Mucosa of descending colon (tissue), 3 donors: ENCODE data around the gene NRGN. TPM values are rescaled to one million over a fixed set of nuclear protein-coding genes. Genes with fewer than 3 reads are reported as not detected.

Source experiments
- ATAC-seq: fragments of 200-7000 bp; cut with Tn5 transposase; one replicate; pipeline ENCODE4 v1.9.1; 2020; ENCODE audit warnings: mild to moderate bottlenecking, moderate library complexity
- DNase-seq, 3 donors: peaks; one replicate each; pipeline ENCODE4 v3.0.0-alpha.2; 2020
- H3K36me3 ChIP-seq: fragments of 200-600 bp; one replicate; pipeline ENCODE4 v1.8.0; 2021; ENCODE audit warnings: low read depth, mild to moderate bottlenecking
- H3K4me1 ChIP-seq: fragments of 200-600 bp; one replicate; pipeline ENCODE4 v1.8.0; 2021; ENCODE audit warnings: low read depth, mild to moderate bottlenecking
- H3K4me3 ChIP-seq: fragments of 200-600 bp; one replicate; pipeline ENCODE4 v1.8.0; 2021; ENCODE audit warnings: mild to moderate bottlenecking
- H3K9me3 ChIP-seq: fragments of 200-600 bp; one replicate; pipeline ENCODE4 v1.8.0; 2021; ENCODE audit warnings: mild to moderate bottlenecking
- CTCF ChIP-seq: fragments of 200-600 bp; IDR thresholded peaks from one replicate; pipeline ENCODE4 v1.8.0; 2022; ENCODE audit warnings: antibody characterized with exemption, mild to moderate bottlenecking
- intact Hi-C, 2 donors: fragments of 100-400 bp; cut with DNase I in 1 of 2; cut with micrococcal nuclease in 1 of 2; formaldehyde crosslinking; loops; one replicate each; pipeline versions ENCODE4 v1.11.0 to v1.11.1; 2022; cut with DNase I, micrococcal nuclease
- total RNA-seq, 3 donors: library from RNA; stranded (reverse); fragmentation: NEBNext Ultra II Directional in 2 of 3; extraction: Animal tissue kit (Norgen Biotek cat#: 25700) in 2 of 3; gene quantifications; one replicate each; pipeline versions ENCODE4 v1.2.1 to v1.2.4, GENCODE V29; 2021 to 2023
- donor health status: DM: no; HTN: no; CAD: no; lungs with moderate emphysema.
- donor health status: DM: no; HTN: no; CAD: no.
- donor health status: DM: no; HTN: yes; CAD: no.

NRGN gene
- total RNA-seq, 3 donors from 2014 or later = 1.7 to 5.3 (median 2.0) TPM

GRCh38 chr11:124796312-124796711 is 56.6 kb downstream of the NRGN start:
- Histone ChIP-seq H3K36me3 (no peaks in the 10 kb centered on the region), H3K4me3 (no peak overlapping the region), H3K4me1 (peaks cover 15% of the 10 kb centered on the region), H3K9me3 (no peaks in the 10 kb centered on the region)
- DNase-seq (no peak), ATAC-seq (no peak)
- no peak for TF ChIP-seq CTCF
- intact Hi-C loops = no loop called here

Other genes with a start within 250 kb of the NRGN start
- gene OR8B12, start 196.3 kb upstream of the NRGN start, total RNA-seq = not detected
- gene OR8A1, start 169.9 kb upstream of the NRGN start, total RNA-seq = not detected
- not detected for gene PANX3, start 128.5 kb upstream of the NRGN start, total RNA-seq
- 10 to 100 TPM; 26.6 to 45.8 (median 41.8) TPM for gene TBRG1, start 117.1 kb upstream of the NRGN start, total RNA-seq
- 100 to 1,000 TPM in 2 of 3 donors, 10 to 100 TPM in 1; 81.7 to 232 (median 147) TPM for gene SIAE, start 66.2 kb upstream of the NRGN start, total RNA-seq
- 1 to 10 TPM; 4.6 to 6.9 (median 5.8) TPM for gene SPA17, start 66.0 kb upstream of the NRGN start, total RNA-seq
- 100 to 1,000 TPM in 2 of 3 donors, 10 to 100 TPM in 1; 78.6 to 268 (median 126) TPM for gene VSIG2, start 12.3 kb downstream of the NRGN start, total RNA-seq
- 10 to 100 TPM in 1 of 3 donors, 1 to 10 TPM in 2; 7.7 to 11.5 (median 8.4) TPM for gene ESAM, start 22.3 kb downstream of the NRGN start, total RNA-seq
- gene MSANTD2, start 60.5 kb downstream of the NRGN start, total RNA-seq = 10 to 100 TPM in 1 of 3 donors, 1 to 10 TPM in 2; 7.2 to 13.6 (median 8.4) TPM
- 10 to 100 TPM in 1 of 3 donors, 1 to 10 TPM in 2; 4.0 to 10.3 (median 8.5) TPM for gene ROBO3, start 125.5 kb downstream of the NRGN start, total RNA-seq
- 1 to 10 TPM; 4.8 to 8.4 (median 7.9) TPM for gene ROBO4, start 157.9 kb downstream of the NRGN start, total RNA-seq
- gene HEPN1, start 179.3 kb downstream of the NRGN start, total RNA-seq = not detected
- gene HEPACAM, start 196.1 kb downstream of the NRGN start, total RNA-seq = under 1 TPM in 1 of 3 donors, not detected in 2; 0.57 TPM
- 1 to 10 TPM in 2 of 3 donors, under 1 TPM in 1; 0.73 to 1.8 (median 1.6) TPM for gene CCDC15, start 214.3 kb downstream of the NRGN start, total RNA-seq